ENCODE measurements around the gene PGAM5.

DNA sequence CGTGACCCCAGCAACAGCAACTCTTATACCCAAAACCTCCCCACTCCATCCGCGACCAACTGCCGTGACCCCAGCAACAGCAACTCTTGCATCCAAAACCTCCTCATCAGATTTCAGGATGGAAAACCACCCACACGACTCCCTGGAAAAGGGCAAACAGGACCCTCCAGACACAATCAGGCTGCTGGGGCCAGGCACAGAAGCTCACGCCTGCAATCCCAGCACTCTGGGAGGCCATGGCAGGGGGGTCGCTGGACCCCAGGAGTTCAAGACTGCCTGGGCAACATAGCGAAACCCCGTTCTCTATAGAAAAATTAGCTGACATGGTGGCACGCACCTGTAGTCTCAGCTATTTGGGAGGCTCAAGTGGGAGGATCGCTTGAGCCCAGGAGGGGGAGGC, 19.7 kb downstream of the PGAM5 start:
- TF ChIP-seq, protein P1, sequence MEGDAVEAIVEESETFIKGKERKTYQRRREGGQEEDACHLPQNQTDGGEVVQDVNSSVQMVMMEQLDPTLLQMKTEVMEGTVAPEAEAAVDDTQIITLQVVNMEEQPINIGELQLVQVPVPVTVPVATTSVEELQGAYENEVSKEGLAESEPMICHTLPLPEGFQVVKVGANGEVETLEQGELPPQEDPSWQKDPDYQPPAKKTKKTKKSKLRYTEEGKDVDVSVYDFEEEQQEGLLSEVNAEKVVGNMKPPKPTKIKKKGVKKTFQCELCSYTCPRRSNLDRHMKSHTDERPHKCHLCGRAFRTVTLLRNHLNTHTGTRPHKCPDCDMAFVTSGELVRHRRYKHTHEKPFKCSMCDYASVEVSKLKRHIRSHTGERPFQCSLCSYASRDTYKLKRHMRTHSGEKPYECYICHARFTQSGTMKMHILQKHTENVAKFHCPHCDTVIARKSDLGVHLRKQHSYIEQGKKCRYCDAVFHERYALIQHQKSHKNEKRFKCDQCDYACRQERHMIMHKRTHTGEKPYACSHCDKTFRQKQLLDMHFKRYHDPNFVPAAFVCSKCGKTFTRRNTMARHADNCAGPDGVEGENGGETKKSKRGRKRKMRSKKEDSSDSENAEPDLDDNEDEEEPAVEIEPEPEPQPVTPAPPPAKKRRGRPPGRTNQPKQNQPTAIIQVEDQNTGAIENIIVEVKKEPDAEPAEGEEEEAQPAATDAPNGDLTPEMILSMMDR (IDR thresholded peaks at IDR 0.05) = no peak
- no peak for TF ChIP-seq EP300 (IDR thresholded peaks at IDR 0.05)
- TF ChIP-seq POLR2AphosphoS5 (IDR thresholded peaks at IDR 0.05) = no peak

Measured in gastroesophageal sphincter (tissue), 3 donors.